ENCODE measurements around the gene RASGRF2. TPM values are rescaled to one million over a fixed set of nuclear protein-coding genes. Genes with fewer than 3 reads are reported as not detected.

Gene RASGRF2
- total and polyA plus RNA-seq, 2 of the 13 experiments (the other 11 are each of a cell fraction or from before 2014, with no cell fraction given), result 23.6 to 29.0 TPM

DNA sequence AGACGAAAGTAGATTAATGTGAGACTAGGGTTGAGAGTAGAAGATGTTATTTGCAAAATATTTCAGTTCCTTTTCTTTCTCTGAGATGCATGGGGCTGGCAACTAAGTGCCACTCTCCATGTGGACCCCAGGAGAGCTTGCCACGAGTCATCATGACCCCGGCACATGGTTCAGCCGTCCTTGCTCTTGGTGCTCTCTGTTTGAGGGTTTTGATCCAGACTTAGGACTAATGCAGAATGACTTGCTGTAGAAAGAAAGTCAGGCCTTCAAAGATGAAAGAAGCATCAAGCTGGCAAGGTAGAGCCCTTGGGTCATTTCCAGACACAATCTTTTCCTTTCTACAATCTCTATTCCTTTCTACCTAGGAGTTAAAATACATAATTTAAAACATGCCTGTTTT lies 84.7 kb downstream of the RASGRF2 start (continued):
- TF ChIP-seq, protein P1, sequence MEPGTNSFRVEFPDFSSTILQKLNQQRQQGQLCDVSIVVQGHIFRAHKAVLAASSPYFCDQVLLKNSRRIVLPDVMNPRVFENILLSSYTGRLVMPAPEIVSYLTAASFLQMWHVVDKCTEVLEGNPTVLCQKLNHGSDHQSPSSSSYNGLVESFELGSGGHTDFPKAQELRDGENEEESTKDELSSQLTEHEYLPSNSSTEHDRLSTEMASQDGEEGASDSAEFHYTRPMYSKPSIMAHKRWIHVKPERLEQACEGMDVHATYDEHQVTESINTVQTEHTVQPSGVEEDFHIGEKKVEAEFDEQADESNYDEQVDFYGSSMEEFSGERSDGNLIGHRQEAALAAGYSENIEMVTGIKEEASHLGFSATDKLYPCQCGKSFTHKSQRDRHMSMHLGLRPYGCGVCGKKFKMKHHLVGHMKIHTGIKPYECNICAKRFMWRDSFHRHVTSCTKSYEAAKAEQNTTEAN (CRISPR knock-in tag; conservative IDR thresholded peaks at IDR 0.05), result 0 out of 2 replicates have a peak, but pooled peaks have one; percentile 49
- TF ChIP-seq ZNF30 (CRISPR knock-in tag; IDR thresholded peaks at IDR 0.05) (no peak), YEATS4 (CRISPR knock-in tag; IDR thresholded peaks at IDR 0.05; ENCODE audit: borderline replicate concordance) (no peak), ZFY (CRISPR knock-in tag; IDR thresholded peaks at IDR 0.05) (peak; percentile 39; the same call in 1 of the 2 replicates), BRCA1 (CRISPR knock-in tag; IDR thresholded peaks at IDR 0.05) (0 out of 2 replicates have a peak, but pooled peaks have one; percentile 35), ZNF841 (CRISPR knock-in tag; IDR thresholded peaks at IDR 0.05; ENCODE audit: borderline replicate concordance) (no peak), SOX13 (IDR thresholded peaks at IDR 0.05) (no peak), SOX13 (CRISPR knock-in tag; conservative IDR thresholded peaks at IDR 0.05 in 1 of 2, IDR thresholded peaks at IDR 0.05 in 1 of 2) (no peak), ZNF138 (CRISPR knock-in tag; IDR thresholded peaks at IDR 0.05; ENCODE audit: low read depth) (no peak), STAT5B (CRISPR knock-in tag; IDR thresholded peaks at IDR 0.05) (no peak), ZBTB3 (CRISPR knock-in tag; IDR thresholded peaks at IDR 0.05; ENCODE audit: borderline replicate concordance, low read depth) (no peak), KMT2B (CRISPR knock-in tag; IDR thresholded peaks at IDR 0.05) (no peak), CCAR2 (optimal IDR thresholded peaks at IDR 0.05; ENCODE audit: low read depth, low read length) (no peak), ZNF766 (CRISPR knock-in tag; IDR thresholded peaks at IDR 0.05; ENCODE audit: borderline replicate concordance) (no peak), ZNF670 (CRISPR knock-in tag; IDR thresholded peaks at IDR 0.05; ENCODE audit: borderline replicate concordance) (0 out of 2 replicates have a peak, but pooled peaks have one; percentile 38), ZNF564 (CRISPR knock-in tag; IDR thresholded peaks at IDR 0.05) (0 out of 2 replicates have a peak, but pooled peaks have one; percentile 5), ATM (IDR thresholded peaks at IDR 0.05; ENCODE audit: borderline replicate concordance) (no peak), NR3C1 (CRISPR knock-in tag; IDR thresholded peaks at IDR 0.05) (no peak), ZNF550 (CRISPR knock-in tag; IDR thresholded peaks at IDR 0.05; ENCODE audit: borderline replicate concordance) (no peak), SP4 (CRISPR knock-in tag; IDR thresholded peaks at IDR 0.05) (no peak)
- TF ChIP-seq, protein P2, sequence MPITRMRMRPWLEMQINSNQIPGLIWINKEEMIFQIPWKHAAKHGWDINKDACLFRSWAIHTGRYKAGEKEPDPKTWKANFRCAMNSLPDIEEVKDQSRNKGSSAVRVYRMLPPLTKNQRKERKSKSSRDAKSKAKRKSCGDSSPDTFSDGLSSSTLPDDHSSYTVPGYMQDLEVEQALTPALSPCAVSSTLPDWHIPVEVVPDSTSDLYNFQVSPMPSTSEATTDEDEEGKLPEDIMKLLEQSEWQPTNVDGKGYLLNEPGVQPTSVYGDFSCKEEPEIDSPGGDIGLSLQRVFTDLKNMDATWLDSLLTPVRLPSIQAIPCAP (CRISPR knock-in tag; IDR thresholded peaks at IDR 0.05; ENCODE audit: low read depth), result no peak
- TF ChIP-seq, protein P3, sequence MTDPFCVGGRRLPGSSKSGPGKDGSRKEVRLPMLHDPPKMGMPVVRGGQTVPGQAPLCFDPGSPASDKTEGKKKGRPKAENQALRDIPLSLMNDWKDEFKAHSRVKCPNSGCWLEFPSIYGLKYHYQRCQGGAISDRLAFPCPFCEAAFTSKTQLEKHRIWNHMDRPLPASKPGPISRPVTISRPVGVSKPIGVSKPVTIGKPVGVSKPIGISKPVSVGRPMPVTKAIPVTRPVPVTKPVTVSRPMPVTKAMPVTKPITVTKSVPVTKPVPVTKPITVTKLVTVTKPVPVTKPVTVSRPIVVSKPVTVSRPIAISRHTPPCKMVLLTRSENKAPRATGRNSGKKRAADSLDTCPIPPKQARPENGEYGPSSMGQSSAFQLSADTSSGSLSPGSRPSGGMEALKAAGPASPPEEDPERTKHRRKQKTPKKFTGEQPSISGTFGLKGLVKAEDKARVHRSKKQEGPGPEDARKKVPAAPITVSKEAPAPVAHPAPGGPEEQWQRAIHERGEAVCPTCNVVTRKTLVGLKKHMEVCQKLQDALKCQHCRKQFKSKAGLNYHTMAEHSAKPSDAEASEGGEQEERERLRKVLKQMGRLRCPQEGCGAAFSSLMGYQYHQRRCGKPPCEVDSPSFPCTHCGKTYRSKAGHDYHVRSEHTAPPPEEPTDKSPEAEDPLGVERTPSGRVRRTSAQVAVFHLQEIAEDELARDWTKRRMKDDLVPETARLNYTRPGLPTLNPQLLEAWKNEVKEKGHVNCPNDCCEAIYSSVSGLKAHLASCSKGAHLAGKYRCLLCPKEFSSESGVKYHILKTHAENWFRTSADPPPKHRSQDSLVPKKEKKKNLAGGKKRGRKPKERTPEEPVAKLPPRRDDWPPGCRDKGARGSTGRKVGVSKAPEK (CRISPR knock-in tag; IDR thresholded peaks at IDR 0.05; ENCODE audit: borderline replicate concordance), result no peak
- TF ChIP-seq, protein P4, sequence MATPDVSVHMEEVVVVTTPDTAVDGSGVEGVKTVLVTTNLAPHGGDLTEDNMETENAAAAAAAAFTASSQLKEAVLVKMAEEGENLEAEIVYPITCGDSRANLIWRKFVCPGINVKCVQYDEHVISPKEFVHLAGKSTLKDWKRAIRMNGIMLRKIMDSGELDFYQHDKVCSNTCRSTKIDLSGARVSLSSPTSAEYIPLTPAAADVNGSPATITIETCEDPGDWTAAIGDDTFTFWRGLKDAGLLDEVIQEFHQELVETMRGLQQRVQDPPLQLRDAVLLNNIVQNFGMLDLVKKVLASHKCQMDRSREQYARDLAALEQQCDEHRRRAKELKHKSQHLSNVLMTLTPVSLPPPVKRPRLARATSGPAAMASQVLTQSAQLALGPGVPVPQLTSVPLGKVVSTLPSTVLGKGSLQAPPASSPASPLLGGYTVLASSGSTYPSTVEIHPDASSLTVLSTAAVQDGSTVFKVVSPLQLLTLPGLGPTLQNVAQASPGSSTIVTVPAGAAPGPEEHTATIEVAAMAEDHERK (CRISPR knock-in tag; IDR thresholded peaks at IDR 0.05; ENCODE audit: low read depth), result no peak
- TF ChIP-seq, protein P5, sequence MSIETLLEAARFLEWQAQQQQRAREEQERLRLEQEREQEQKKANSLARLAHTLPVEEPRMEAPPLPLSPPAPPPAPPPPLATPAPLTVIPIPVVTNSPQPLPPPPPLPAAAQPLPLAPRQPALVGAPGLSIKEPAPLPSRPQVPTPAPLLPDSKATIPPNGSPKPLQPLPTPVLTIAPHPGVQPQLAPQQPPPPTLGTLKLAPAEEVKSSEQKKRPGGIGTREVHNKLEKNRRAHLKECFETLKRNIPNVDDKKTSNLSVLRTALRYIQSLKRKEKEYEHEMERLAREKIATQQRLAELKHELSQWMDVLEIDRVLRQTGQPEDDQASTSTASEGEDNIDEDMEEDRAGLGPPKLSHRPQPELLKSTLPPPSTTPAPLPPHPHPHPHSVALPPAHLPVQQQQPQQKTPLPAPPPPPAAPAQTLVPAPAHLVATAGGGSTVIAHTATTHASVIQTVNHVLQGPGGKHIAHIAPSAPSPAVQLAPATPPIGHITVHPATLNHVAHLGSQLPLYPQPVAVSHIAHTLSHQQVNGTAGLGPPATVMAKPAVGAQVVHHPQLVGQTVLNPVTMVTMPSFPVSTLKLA (IDR thresholded peaks at IDR 0.05), result peak; percentile 66

All from HepG2 (cell line).